Stimulated activated CD4-positive, alpha-beta T cell treated with anti-CD3 and anti-CD28 coated beads, TNF-alpha, amount 100 ng/mL, for 1 hour (primary cell): Measurements from ENCODE around the gene DNAJC17.

Experiments used
- DNase-seq, 3 donors: peaks; one replicate each; pipeline ENCODE4 v3.0.0-alpha.2; 2020; ENCODE audit warnings: low read depth in 3 of 3, low spot score in 1 of 3

The DNAJC17 gene

GRCh38 chr15:40792394-40792793 lies 14.9 kb downstream of the DNAJC17 start:
- DNase-seq, result no peak

DNA sequence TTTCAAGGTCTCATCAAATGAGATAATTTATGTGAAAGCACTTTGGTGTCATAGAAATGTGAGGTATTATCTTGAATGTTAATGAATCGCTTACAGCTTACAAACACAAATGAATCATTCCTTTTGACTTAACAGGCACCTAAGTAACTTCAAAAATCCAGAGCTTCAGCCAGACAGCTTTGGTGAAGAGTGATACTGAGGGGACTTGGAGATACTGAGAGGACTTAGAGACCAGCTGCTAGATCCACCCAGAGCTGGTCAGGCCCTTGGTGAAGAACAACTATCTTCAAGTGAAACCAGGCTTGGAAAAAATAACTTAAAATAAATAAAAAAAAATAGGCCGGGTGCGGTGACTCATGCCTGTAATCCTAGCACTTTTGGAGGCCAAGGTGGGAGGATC lies 16.6 kb downstream of the DNAJC17 start:
- DNase-seq, result no peak

GRCh38 chr15:40789999-40790398 lies 17.3 kb downstream of the DNAJC17 start:
- DNase-seq, result no peak

DNA sequence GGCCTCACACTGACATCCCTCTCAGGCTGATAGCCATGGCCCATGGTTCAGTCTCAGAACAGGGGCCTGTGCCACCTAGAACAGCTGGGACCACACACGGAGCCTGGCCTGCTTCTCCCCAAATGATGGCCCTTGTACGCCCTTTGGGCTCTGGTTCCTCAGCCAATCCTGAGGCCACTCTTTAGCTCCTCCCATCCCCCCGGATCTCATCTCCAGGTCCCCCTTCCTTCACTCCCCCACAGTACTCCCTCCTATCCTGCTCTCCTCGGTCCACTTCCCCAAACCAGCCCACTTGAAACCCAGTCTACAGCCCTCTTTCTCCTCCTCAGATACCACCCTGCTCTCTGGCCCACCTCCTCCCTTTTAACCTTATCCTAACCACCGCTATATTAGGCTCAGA lies 18.2 kb downstream of the DNAJC17 start:
- DNase-seq, result no peak

GRCh38 chr15:40787991-40788390 lies 19.3 kb downstream of the DNAJC17 start:
- no peak for DNase-seq

- peak in 1 of 3 donors; percentile 37 for DNase-seq
Observed at GRCh38 chr15:40787344-40787841, 19.9 kb downstream of the DNAJC17 start.

- DNase-seq, result no peak
Observed at GRCh38 chr15:40785814-40786213, 21.5 kb downstream of the DNAJC17 start.

GRCh38 chr15:40785164-40785563 lies 22.1 kb downstream of the DNAJC17 start:
- no peak for DNase-seq

DNA sequence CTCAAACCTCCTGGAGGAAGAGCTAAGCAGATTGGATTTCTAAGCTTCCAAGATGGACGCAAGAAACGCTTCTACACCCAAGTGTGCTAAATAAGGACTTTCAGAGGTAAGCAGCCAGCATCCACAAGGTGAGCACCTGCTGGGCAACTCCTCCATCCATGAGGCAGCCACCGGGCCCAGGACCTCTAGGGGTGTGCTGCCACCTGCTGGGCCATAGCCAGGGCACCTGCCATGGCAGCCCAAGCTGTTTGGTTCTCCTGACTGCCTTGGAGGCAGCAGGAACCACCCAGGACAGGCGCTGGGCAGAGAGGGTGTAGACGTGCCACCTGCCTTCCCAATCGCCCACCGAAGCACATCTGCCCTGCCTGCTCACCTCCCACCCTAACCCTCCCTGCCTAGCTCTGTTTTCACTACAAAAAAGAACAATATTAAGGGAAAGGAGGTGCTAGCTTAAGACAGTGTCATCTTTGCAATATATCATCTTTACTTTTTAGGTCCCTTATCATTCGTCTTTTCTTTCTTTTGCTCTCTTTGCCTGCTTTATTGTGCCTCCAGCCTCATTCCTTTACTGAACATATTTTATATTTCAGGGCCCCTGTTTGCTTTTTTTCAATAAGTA lies 24.6 kb downstream of the DNAJC17 start:
- peak; percentile 57 to 74 (median 61) for DNase-seq

- DNase-seq, result no peak
Observed at GRCh38 chr15:40776537-40777141, 30.6 kb downstream of the DNAJC17 start.

GRCh38 chr15:40775740-40776536 lies 31.3 kb downstream of the DNAJC17 start:
- DNase-seq, result no peak

GRCh38 chr15:40775007-40775406 lies 32.3 kb downstream of the DNAJC17 start:
- no peak for DNase-seq

DNA sequence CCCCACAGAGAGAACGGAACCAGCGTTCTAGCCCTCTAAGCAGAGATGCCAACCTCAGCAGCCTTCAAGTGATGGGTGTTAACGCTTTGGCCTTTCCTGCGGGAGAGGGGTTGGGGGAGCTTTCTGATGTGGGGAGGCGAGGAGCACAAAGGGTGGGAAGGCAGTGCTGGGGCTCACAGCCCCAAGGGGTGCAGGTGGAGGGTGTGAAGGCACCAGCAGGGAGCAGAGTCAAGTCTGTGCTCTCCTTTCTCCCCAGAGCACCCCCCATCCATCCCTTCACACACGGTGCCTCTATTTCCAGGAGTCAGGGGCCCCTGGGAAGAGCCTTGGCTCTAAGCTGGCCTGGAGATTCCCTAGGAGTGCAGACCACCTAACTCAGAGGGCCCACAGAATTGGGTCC lies 33.4 kb downstream of the DNAJC17 start:
- DNase-seq, result no peak

DNA sequence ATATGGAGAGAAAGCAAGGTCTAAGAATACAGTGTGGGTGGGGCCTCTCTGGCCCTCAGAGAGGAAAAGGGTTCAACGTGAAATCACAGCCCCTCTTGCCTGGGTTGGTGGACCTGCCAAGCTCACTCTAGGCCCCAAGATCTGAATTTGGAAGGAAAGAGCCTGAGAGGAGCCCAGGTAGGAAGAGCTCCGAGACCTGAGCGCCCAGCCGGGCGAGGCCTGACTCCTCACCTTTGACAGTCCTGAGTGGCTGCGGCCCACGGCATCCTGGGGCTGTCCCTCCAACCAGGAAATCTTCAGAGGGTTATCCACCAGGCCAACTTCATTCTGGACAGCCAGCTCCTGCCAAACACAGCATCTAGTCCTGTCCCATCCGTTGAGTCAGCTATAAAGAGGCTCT lies 33.8 kb downstream of the DNAJC17 start:
- DNase-seq, result no peak

GRCh38 chr15:40772014-40772413 lies 35.3 kb downstream of the DNAJC17 start:
- DNase-seq, result no peak

GRCh38 chr15:40771242-40771641 lies 36.0 kb downstream of the DNAJC17 start:
- no peak for DNase-seq

DNA sequence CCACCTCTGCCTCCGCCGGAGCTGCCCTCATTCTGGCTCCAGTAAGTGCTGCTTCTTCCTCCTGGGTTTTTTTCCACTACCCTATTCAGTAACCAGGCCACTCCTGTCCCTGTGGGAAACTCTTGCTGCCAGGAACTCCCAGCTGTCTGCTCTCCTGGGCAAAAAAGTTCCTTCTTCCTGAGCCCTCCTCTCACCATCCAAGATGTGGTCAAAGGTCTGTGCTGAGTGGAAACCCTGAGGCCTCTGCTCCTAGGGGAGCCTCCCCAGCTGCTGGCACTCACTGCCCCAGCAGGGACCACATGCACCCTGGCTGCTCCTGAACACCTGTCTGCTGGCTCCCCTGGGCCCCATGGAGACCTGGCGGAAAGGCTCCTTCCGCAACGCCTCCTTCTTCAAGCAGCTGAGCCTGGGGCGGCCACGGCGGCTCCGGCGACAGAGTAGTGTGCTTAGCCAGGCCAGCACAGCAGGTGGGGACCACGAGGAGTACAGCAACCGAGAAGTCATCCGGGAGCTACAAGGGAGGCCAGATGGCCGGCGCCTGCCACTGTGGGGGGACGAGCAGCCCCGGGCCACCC lies 37.0 kb downstream of the DNAJC17 start:
- DNase-seq, result no peak

DNA sequence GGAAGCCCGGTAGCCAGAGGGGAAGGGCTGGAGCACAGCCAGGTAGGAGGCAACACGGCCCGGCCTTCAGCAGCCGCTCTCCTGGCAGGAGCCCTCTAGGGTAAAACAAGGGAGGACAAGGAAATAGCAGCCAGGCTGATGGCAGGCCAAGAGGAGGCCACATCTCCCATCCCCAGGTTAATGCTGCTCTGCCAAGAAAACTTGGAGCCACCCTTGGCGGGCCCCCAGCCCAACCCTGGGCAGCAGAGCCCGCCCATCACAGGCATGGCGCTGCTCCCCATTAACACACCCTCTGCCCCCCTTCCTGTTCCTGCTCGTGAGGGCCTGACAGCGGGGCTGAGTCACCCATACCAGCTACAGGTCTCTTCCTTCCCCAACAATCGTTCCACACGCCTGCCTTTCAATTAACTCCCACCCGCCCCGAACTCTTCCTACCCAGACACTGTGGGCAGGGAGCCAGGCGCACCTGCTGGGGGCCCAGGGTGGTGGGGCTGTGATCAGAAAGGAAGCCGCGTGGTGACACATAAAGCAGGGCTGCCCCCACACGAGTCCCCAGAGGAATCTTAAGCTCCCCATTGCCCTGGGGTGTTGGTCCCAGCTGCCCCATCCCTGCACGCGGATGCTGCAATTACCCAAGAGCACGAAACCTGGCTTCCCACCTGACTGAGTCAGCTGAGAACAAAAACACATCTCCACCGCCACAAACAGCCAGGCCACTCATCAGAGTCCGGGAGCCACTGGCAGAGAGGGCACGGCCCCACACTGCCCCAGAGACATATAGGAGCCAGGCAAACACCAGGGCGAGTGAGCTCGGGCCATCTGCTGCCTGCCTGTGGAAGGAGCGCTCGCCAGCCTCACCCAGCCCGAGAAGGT lies 37.8 kb downstream of the DNAJC17 start, which contains the start of gene C15orf62:
TSS of gene C15orf62 (plus strand) at position 707 of the 873 bp plus-strand sequence. CDS start 516 bp downstream, outside the sequence.
- DNase-seq, result peak in 1 of 3 donors; percentile 56

GRCh38 chr15:40768521-40769273 lies 38.6 kb downstream of the DNAJC17 start:
- no peak for DNase-seq
